Liver (tissue), 3 donors: ENCODE data around the gene C11orf98.

Source experiments
- CTCF ChIP-seq: fragments of 150-350 bp; IDR thresholded peaks from 2 replicates; pipeline ENCODE4 v1.5.1; 2017; ENCODE audit warnings: improper control_type of control experiment, low read depth, low read length; ENCODE audit not compliant: missing input control
- EGR1 ChIP-seq, 2 donors: IDR thresholded peaks; 2 replicates each; pipeline ENCODE4 v1.6.1; 2016 to 2018; ENCODE audit warnings: antibody characterized with exemption in 2 of 2, low read depth in 2 of 2
- FOXA1 ChIP-seq: IDR thresholded peaks from 2 replicates; pipeline ENCODE4 v1.6.1; 2016; ENCODE audit warnings: antibody characterized with exemption
- GABPA ChIP-seq, 2 donors: IDR thresholded peaks in 1 of 2; conservative IDR thresholded peaks in 1 of 2; 2 replicates each; pipeline ENCODE4 v1.6.1; 2016; ENCODE audit warnings: antibody characterized with exemption in 2 of 2, mild to moderate bottlenecking in 1 of 2, moderate library complexity in 1 of 2
- HNF4G ChIP-seq: IDR thresholded peaks from 2 replicates; pipeline ENCODE4 v1.6.1; 2016; ENCODE audit warnings: antibody characterized with exemption
- JUND ChIP-seq, 2 donors: IDR thresholded peaks; 2 replicates each; pipeline ENCODE4 v1.6.1; 2016; ENCODE audit warnings: antibody characterized with exemption in 2 of 2
- MAX ChIP-seq: IDR thresholded peaks from 2 replicates; pipeline ENCODE4 v1.6.1; 2016; ENCODE audit warnings: antibody characterized with exemption
- NR2F2 ChIP-seq: IDR thresholded peaks from 2 replicates; pipeline ENCODE4 v1.6.1; 2016; ENCODE audit warnings: antibody characterized with exemption
- RAD21 ChIP-seq, 2 donors: IDR thresholded peaks; 2 replicates each; pipeline ENCODE4 v1.6.1; 2016; ENCODE audit warnings: antibody characterized with exemption in 2 of 2, mild to moderate bottlenecking in 2 of 2
- REST ChIP-seq: IDR thresholded peaks from 2 replicates; pipeline ENCODE4 v1.6.1; 2016; ENCODE audit warnings: antibody characterized with exemption, mild to moderate bottlenecking
- SP1 ChIP-seq: IDR thresholded peaks from 2 replicates; pipeline ENCODE4 v1.6.1; 2018; ENCODE audit warnings: antibody characterized with exemption, mild to moderate bottlenecking
- TAF1 ChIP-seq: conservative IDR thresholded peaks from 2 replicates; pipeline ENCODE4 v1.6.1; 2016; ENCODE audit warnings: antibody characterized with exemption, mild to moderate bottlenecking
- YY1 ChIP-seq: IDR thresholded peaks from 2 replicates; pipeline ENCODE4 v1.6.1; 2016; ENCODE audit warnings: antibody characterized with exemption, mild to moderate bottlenecking
- ZBTB33 ChIP-seq: IDR thresholded peaks from 2 replicates; pipeline ENCODE4 v1.6.1; 2016; ENCODE audit warnings: antibody characterized with exemption
- donor health status: healthy.
- donor health status: healthy.

GRCh38 chr11:62652161-62653006 lies 12.6 kb downstream of the C11orf98 start:
- TF ChIP-seq CTCF (no peak), SP1 (no peak), TAF1 (no peak), RAD21 (IDR thresholded peaks at IDR 0.05) (no peak), MAX (no peak), YY1 (no peak), GABPA (IDR thresholded peaks at IDR 0.05 in 1 of 2, conservative IDR thresholded peaks at IDR 0.05 in 1 of 2) (no peak), REST (no peak), EGR1 (IDR thresholded peaks at IDR 0.05; ENCODE audit: low read depth in 2 of 2) (no peak), ZBTB33 (no peak), JUND (IDR thresholded peaks at IDR 0.05) (no peak), HNF4G (no peak), FOXA1 (no peak), NR2F2 (no peak)
